GM21390 (cell line): Measurements from ENCODE around the gene SLC25A26.

Source experiments
- ATAC-seq: cut with Tn5 transposase; IDR thresholded peaks from one replicate; pipeline ENCODE4 v1.9.1; 2021; ENCODE audit not compliant: unreplicated experiment

The SLC25A26 gene

GRCh38 chr3:66367979-66368378 lies 147.2 kb downstream of the SLC25A26 start:
- ATAC-seq = no peak

GRCh38 chr3:66370179-66370578 lies 149.4 kb downstream of the SLC25A26 start:
- ATAC-seq = no peak

- no peak for ATAC-seq
Observed at GRCh38 chr3:66371432-66371831, 150.6 kb downstream of the SLC25A26 start.

- ATAC-seq = no peak
Observed at GRCh38 chr3:66372681-66373350, 152.0 kb downstream of the SLC25A26 start.

GRCh38 chr3:66376568-66376967 lies 155.8 kb downstream of the SLC25A26 start:
- ATAC-seq = no peak

- no peak for ATAC-seq
Observed at GRCh38 chr3:66377800-66378199, 157.0 kb downstream of the SLC25A26 start.

GRCh38 chr3:66378256-66378655 lies 157.5 kb downstream of the SLC25A26 start:
- ATAC-seq = no peak

GRCh38 chr3:66379565-66379964 lies 158.8 kb downstream of the SLC25A26 start:
- ATAC-seq = no peak

GRCh38 chr3:66380200-66380932 lies 159.6 kb downstream of the SLC25A26 start:
- no peak for ATAC-seq

- no peak for ATAC-seq
Observed at GRCh38 chr3:66381626-66382025, 160.8 kb downstream of the SLC25A26 start.

- no peak for ATAC-seq
Observed at GRCh38 chr3:66382142-66382541, 161.3 kb downstream of the SLC25A26 start.

- ATAC-seq = no peak
Observed at GRCh38 chr3:66383023-66383422, 162.2 kb downstream of the SLC25A26 start.

- ATAC-seq = no peak
Observed at GRCh38 chr3:66383998-66384745, 163.4 kb downstream of the SLC25A26 start.

- no peak for ATAC-seq
Observed at GRCh38 chr3:66385066-66385465, 164.3 kb downstream of the SLC25A26 start.

- peak; percentile 87 for ATAC-seq
Observed at GRCh38 chr3:66386011-66386924, 165.5 kb downstream of the SLC25A26 start.

GRCh38 chr3:66386925-66387650 lies 166.3 kb downstream of the SLC25A26 start:
- peak; percentile 39 for ATAC-seq

- ATAC-seq = peak; percentile 32
Observed at GRCh38 chr3:66390013-66390412, 169.2 kb downstream of the SLC25A26 start.

GRCh38 chr3:66392512-66392911 lies 171.7 kb downstream of the SLC25A26 start:
- ATAC-seq = no peak

GRCh38 chr3:66392966-66393332 lies 172.1 kb downstream of the SLC25A26 start:
- ATAC-seq = no peak

GRCh38 chr3:66393333-66394005 lies 172.7 kb downstream of the SLC25A26 start:
- peak; percentile 19 for ATAC-seq
